C4-2B (cell line): ENCODE results near the gene UGT1A7.

Source experiments
- H3K27ac ChIP-seq: fragments of 450-650 bp; 2 replicates; pipeline ENCODE4 v1.5.1; 2017
- CTCF ChIP-seq: fragments of 450-650 bp; conservative IDR thresholded peaks from 2 replicates; pipeline ENCODE4 v1.5.1; 2017; ENCODE audit warnings: mild to moderate bottlenecking
- ZFX ChIP-seq: fragments of 450-650 bp; IDR thresholded peaks from 2 replicates; pipeline ENCODE4 v1.6.1; 2017

Gene UGT1A7

DNA sequence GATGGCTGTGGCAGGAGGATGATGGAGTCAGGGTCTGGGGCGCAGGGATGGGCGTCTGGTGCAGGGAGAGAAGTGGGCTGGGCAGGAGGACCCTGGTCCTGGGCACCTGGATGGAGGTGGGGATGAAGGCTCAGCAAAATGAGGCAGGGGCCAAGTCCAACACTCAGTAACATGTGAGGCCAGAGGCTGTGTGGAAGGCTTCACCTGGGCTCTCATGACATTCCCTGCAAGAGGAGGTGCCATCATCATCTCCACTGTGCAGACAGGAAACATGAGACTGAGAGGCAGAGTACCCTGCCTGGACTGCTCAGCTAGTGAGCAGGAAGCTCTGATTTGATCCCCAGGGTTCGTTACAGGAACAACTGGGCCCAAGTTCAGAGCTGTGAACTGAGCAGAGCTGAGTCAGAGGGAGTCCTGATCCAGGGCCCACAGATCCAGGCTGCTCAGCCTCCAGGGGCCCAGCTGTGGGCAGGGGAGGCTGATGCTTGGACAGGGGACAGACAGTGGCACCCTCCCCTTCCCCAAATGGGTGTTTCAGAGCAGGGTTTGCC, 135.7 kb downstream of the UGT1A7 start:
- TF ChIP-seq ZFX (no peak), CTCF (no peak)

DNA sequence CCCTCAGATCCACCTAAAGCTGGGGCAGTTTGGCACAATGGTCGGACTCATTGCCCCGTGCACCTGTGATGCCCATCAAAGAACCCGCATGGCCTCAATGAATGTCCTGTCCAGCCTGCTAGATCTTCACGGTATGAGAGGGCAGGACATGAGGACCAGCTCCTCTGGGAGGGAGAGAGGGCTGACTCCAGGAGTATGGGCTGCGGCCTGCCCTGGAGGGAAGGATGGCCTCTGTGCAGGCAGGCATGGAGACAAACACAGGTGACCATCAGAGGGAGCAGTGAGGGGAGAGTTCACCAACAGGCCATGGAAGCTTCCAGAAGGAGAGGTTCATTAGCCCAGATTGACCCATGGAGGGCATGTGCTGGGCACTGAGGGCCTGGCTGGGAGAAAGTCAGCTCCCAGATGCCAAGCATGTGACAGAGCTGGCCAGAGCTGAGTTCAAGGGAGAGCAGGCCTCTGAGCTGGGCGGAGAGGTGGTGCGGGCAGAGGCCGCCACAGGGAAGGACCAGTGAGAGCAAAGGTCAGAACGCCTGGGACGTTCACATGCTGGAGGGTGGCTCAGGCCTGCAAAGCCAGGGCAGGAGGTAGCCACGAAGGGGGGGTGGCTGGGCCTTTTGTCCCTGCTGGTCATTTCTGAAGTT, 136.4 kb downstream of the UGT1A7 start:
- H3K27ac ChIP-seq = no peak overlapping the region
- no peak for TF ChIP-seq CTCF
- TF ChIP-seq ZFX = no peak

More for the DNA sequence above, 135.7 kb downstream of the UGT1A7 start:
- H3K27ac ChIP-seq = no peak overlapping the region

GRCh38 chr2:233818639-233819621, 137.2 kb downstream of the UGT1A7 start:
- H3K27ac ChIP-seq = no peak overlapping the region
- TF ChIP-seq ZFX (no peak), CTCF (no peak)

- TF ChIP-seq ZFX (no peak), CTCF (no peak)
- H3K27ac ChIP-seq = no peak overlapping the region
Observed at GRCh38 chr2:233819884-233820773, 138.4 kb downstream of the UGT1A7 start.

GRCh38 chr2:233820774-233821105, 139.0 kb downstream of the UGT1A7 start:
- TF ChIP-seq ZFX = no peak
- TF ChIP-seq CTCF = no peak

DNA sequence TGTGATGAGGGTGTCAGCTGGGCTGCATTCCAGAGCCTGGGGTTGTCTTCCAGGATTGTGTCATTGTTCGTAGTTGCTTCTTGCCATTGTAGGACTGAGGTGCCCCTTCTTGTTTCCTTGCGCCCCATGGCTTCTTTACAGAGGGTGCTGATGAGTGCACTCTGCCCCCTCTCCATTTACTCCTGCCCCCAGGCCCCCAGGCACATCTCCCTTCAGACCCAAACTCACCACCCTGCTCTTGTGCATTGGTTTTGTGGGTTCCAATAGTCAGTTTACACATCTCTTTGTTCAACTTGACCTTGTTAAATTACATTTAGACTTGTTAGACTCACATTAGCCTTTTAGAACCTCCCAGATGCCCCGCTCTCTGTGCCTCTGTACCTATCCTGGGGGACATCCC, 139.5 kb downstream of the UGT1A7 start:
- no peak overlapping the region for H3K27ac ChIP-seq
- no peak for TF ChIP-seq CTCF
- TF ChIP-seq ZFX = no peak

More at GRCh38 chr2:233820774-233821105, 139.0 kb downstream of the UGT1A7 start:
- H3K27ac ChIP-seq = no peak overlapping the region
